HepG2 (cell line): ENCODE results near the gene ADSS1. TPM values are rescaled to one million over a fixed set of nuclear protein-coding genes. Genes with fewer than 3 reads are reported as not detected.
A peak's percentile ranks its signal among the peaks of the same experiment; 100 is the strongest.

Experiments
- CEBPB ChIP-seq: IDR thresholded peaks from 2 replicates; pipeline ENCODE4 v1.6.1; 2011; ENCODE audit warnings: low read depth, low read length, improper control_type of control experiment, borderline replicate concordance
- CENPT ChIP-seq: sonication (generic); formaldehyde crosslinking; IDR thresholded peaks from 2 replicates; pipeline ENCODE4 v1.8.0; 2022; ENCODE audit warnings: low read depth, mild to moderate bottlenecking, moderate library complexity, missing genetic modification reagents
- FOXM1 ChIP-seq: sonication (generic); formaldehyde crosslinking; IDR thresholded peaks from 2 replicates; pipeline ENCODE4 v1.5.0; 2020; ENCODE audit warnings: missing genetic modification reagents
- JUNB ChIP-seq: sonication (generic); formaldehyde crosslinking; IDR thresholded peaks from 2 replicates; pipeline ENCODE4 v1.8.0; 2022; ENCODE audit warnings: missing genetic modification reagents, mild to moderate bottlenecking, borderline replicate concordance
- TAF1 ChIP-seq: sonication (generic); formaldehyde crosslinking; IDR thresholded peaks from 2 replicates; pipeline ENCODE4 v1.4.0; 2020; ENCODE audit warnings: missing genetic modification reagents
- ZBED4 ChIP-seq: sonication (generic); formaldehyde crosslinking; IDR thresholded peaks from 2 replicates; pipeline ENCODE4 v1.4.0; 2020; ENCODE audit warnings: missing genetic modification reagents, borderline replicate concordance
- ZBTB21 ChIP-seq: sonication (generic); formaldehyde crosslinking; IDR thresholded peaks from 2 replicates; pipeline ENCODE4 v1.4.0; 2020; ENCODE audit warnings: missing genetic modification reagents
- ZNF431 ChIP-seq: sonication (generic); formaldehyde crosslinking; IDR thresholded peaks from 2 replicates; pipeline ENCODE4 v1.9.0; 2022; ENCODE audit warnings: missing genetic modification reagents, low read depth, mild to moderate bottlenecking, borderline replicate concordance
- ZNF589 ChIP-seq: sonication (generic); formaldehyde crosslinking; conservative IDR thresholded peaks from 2 replicates; pipeline ENCODE4 v1.8.0; 2022; ENCODE audit warnings: mild to moderate bottlenecking, moderate library complexity, missing genetic modification reagents
- polyA plus RNA-seq, 8 experiments: library from polyadenylated mRNA; depleted of rRNA in 3 of 8; stranded (reverse) in 7 of 8; unstranded in 1 of 8; fragments of >200 nt; fragmentation: Illumina TruSeq in 4 of 8; extraction: Trizol in 4 of 8; gene quantifications; 2 replicates each; pipeline versions ENCODE4 v1.2.1 to v1.2.3, GENCODE V29; 2011 to 2016; ENCODE audit warnings: low read depth in 4 of 8, missing spikeins in 1 of 8, mixed read lengths in 1 of 8; ENCODE audit not compliant: insufficient read depth in 1 of 8
- total RNA-seq, 5 experiments: library from RNA; depleted of rRNA; stranded (reverse); fragments of >200 nt; fragmentation: Illumina TruSeq; extraction: Trizol; gene quantifications; 2 replicates each; pipeline ENCODE4 v1.2.3, GENCODE V29; 2016; ENCODE audit warnings: low read depth in 1 of 5
- TF ChIP-seq, protein P1 (sequence below): sonication (generic); formaldehyde crosslinking; IDR thresholded peaks from 2 replicates; pipeline ENCODE4 v1.5.0; 2020; ENCODE audit warnings: mild to moderate bottlenecking, missing genetic modification reagents, borderline replicate concordance
- TF ChIP-seq, protein P2 (sequence below), 2 experiments: fragments of 450-650 bp in 1 of 2; sonication (generic) in 1 of 2; formaldehyde crosslinking; IDR thresholded peaks; 2 replicates each; pipeline versions ENCODE4 v1.5.0 to v1.8.0; 2020 to 2022; ENCODE audit warnings: mild to moderate bottlenecking in 1 of 2, missing genetic modification reagents in 1 of 2
- TF ChIP-seq, protein P3 (sequence below), 2 experiments: sonication (generic) in 1 of 2; formaldehyde crosslinking in 1 of 2; IDR thresholded peaks; 2 replicates each; pipeline versions ENCODE4 v1.4.0 to v1.6.1; 2018 to 2020; ENCODE audit warnings: missing genetic modification reagents in 2 of 2, borderline replicate concordance in 1 of 2, low read depth in 1 of 2, mild to moderate bottlenecking in 1 of 2, missing biosample characterization in 1 of 2

The ADSS1 gene
- total and polyA plus RNA-seq, 2 of the 13 experiments (the other 11 are each of a cell fraction or from before 2014, with no cell fraction given) = 1.0 to 36.7 TPM

DNA sequence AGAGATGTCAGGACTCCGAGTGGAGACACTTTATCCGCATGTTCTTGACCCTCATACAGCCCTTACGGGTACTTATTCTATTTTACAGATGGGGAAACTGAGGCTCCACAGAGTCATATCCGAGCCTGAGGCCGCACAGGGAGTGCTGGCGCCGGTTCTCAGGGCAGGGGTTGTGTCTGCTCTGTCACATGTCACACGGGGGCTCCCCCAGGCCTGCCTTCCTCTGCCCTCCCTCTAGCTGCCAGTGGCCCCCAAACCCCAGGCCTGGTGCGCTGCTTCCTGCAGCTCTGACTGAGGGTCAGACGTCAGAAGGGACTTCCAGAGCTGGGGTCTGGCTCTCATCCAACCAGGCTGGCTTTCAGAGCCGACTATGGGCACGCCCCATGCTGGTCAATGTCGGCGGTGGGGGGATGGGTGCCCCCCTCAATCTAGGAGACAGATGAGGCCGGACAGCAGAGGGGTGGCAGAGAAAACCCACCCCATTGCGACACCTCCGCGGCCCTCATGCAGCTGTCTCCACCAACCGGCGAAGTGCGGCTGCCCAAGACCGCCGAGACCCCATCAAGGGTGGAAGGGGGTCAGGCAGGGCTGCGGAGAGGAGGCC, 35.4 kb upstream of the ADSS1 start (continued):
- TF ChIP-seq, protein P1, sequence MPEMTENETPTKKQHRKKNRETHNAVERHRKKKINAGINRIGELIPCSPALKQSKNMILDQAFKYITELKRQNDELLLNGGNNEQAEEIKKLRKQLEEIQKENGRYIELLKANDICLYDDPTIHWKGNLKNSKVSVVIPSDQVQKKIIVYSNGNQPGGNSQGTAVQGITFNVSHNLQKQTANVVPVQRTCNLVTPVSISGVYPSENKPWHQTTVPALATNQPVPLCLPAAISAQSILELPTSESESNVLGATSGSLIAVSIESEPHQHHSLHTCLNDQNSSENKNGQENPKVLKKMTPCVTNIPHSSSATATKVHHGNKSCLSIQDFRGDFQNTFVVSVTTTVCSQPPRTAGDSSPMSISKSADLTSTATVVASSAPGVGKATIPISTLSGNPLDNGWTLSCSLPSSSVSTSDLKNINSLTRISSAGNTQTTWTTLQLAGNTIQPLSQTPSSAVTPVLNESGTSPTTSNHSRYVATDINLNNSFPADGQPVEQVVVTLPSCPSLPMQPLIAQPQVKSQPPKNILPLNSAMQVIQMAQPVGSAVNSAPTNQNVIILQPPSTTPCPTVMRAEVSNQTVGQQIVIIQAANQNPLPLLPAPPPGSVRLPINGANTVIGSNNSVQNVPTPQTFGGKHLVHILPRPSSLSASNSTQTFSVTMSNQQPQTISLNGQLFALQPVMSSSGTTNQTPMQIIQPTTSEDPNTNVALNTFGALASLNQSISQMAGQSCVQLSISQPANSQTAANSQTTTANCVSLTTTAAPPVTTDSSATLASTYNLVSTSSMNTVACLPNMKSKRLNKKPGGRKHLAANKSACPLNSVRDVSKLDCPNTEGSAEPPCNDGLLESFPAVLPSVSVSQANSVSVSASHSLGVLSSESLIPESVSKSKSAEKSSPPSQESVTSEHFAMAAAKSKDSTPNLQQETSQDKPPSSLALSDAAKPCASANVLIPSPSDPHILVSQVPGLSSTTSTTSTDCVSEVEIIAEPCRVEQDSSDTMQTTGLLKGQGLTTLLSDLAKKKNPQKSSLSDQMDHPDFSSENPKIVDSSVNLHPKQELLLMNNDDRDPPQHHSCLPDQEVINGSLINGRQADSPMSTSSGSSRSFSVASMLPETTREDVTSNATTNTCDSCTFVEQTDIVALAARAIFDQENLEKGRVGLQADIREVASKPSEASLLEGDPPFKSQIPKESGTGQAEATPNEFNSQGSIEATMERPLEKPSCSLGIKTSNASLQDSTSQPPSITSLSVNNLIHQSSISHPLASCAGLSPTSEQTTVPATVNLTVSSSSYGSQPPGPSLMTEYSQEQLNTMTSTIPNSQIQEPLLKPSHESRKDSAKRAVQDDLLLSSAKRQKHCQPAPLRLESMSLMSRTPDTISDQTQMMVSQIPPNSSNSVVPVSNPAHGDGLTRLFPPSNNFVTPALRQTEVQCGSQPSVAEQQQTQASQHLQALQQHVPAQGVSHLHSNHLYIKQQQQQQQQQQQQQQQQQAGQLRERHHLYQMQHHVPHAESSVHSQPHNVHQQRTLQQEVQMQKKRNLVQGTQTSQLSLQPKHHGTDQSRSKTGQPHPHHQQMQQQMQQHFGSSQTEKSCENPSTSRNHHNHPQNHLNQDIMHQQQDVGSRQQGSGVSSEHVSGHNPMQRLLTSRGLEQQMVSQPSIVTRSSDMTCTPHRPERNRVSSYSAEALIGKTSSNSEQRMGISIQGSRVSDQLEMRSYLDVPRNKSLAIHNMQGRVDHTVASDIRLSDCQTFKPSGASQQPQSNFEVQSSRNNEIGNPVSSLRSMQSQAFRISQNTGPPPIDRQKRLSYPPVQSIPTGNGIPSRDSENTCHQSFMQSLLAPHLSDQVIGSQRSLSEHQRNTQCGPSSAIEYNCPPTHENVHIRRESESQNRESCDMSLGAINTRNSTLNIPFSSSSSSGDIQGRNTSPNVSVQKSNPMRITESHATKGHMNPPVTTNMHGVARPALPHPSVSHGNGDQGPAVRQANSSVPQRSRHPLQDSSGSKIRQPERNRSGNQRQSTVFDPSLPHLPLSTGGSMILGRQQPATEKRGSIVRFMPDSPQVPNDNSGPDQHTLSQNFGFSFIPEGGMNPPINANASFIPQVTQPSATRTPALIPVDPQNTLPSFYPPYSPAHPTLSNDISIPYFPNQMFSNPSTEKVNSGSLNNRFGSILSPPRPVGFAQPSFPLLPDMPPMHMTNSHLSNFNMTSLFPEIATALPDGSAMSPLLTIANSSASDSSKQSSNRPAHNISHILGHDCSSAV (CRISPR knock-in tag) = no peak
- TF ChIP-seq FOXM1 (no peak), JUNB (CRISPR knock-in tag) (peak; percentile 26; the same call in 1 of the 2 replicates), ZBTB21 (no peak), ZNF431 (CRISPR knock-in tag) (no peak), CEBPB (peak; percentile 37; the same call in 1 of the 2 replicates), TAF1 (peak; percentile 14; the same call in 1 of the 2 replicates), CENPT (CRISPR knock-in tag) (0 out of 2 replicates have a peak, but pooled peaks have one; percentile 23), ZBED4 (0 out of 2 replicates have a peak, but pooled peaks have one; percentile 5), ZNF589 (CRISPR knock-in tag) (0 out of 2 replicates have a peak, but pooled peaks have one; percentile 61)
- TF ChIP-seq, protein P2, sequence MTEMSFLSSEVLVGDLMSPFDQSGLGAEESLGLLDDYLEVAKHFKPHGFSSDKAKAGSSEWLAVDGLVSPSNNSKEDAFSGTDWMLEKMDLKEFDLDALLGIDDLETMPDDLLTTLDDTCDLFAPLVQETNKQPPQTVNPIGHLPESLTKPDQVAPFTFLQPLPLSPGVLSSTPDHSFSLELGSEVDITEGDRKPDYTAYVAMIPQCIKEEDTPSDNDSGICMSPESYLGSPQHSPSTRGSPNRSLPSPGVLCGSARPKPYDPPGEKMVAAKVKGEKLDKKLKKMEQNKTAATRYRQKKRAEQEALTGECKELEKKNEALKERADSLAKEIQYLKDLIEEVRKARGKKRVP (CRISPR knock-in tag; IDR thresholded peaks at IDR 0.05) = peak in 1 of 2 experiments; percentile 18; a peak in 1 of 4 replicates
- TF ChIP-seq, protein P3, sequence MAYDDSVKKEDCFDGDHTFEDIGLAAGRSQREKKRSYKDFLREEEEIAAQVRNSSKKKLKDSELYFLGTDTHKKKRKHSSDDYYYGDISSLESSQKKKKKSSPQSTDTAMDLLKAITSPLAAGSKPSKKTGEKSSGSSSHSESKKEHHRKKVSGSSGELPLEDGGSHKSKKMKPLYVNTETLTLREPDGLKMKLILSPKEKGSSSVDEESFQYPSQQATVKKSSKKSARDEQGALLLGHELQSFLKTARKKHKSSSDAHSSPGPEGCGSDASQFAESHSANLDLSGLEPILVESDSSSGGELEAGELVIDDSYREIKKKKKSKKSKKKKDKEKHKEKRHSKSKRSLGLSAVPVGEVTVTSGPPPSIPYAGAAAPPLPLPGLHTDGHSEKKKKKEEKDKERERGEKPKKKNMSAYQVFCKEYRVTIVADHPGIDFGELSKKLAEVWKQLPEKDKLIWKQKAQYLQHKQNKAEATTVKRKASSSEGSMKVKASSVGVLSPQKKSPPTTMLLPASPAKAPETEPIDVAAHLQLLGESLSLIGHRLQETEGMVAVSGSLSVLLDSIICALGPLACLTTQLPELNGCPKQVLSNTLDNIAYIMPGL (CRISPR knock-in tag; IDR thresholded peaks at IDR 0.05; ENCODE audit: borderline replicate concordance in 1 of 2, low read depth in 1 of 2) = 0 out of 4 replicates have a peak, but pooled peaks of 1 of the 2 experiments have one; percentile 0
